DOHH2 (cell line): ENCODE results near the gene UBE2L3.

Source experiments
- H3F3A ChIP-seq: fragments of 200-600 bp; sonication (generic), shearing (Covaris generic); 2 replicates; pipeline ENCODE4 v1.6.0; 2016; ENCODE audit warnings: antibody characterized with exemption, mild to moderate bottlenecking; ENCODE audit not compliant: control insufficient read depth, insufficient read depth
- H3K27ac ChIP-seq: fragments of 200-600 bp; sonication (generic); 2 replicates; pipeline ENCODE4 v1.5.1; 2014; ENCODE audit warnings: low read depth, mild to moderate bottlenecking, low read length, moderate library complexity
- H3K27me3 ChIP-seq: fragments of 200-600 bp; sonication (generic); 2 replicates; pipeline ENCODE4 v1.6.1; 2014; ENCODE audit warnings: mild to moderate bottlenecking, low read length, mixed read lengths; ENCODE audit not compliant: control insufficient read depth
- H3K36me3 ChIP-seq: fragments of 200-600 bp; sonication (generic); 2 replicates; pipeline ENCODE4 v1.6.1; 2014; ENCODE audit warnings: mild to moderate bottlenecking, low read length, moderate library complexity, mixed read lengths; ENCODE audit not compliant: control insufficient read depth
- H3K4me1 ChIP-seq: fragments of 200-600 bp; sonication (generic); 2 replicates; pipeline ENCODE4 v1.6.1; 2014; ENCODE audit warnings: mild to moderate bottlenecking, low read length, mixed read lengths; ENCODE audit not compliant: control insufficient read depth
- H3K4me2 ChIP-seq: fragments of 200-600 bp; sonication (generic); 2 replicates; pipeline ENCODE4 v1.6.0; 2014; ENCODE audit warnings: mild to moderate bottlenecking, low read length, moderate library complexity
- H3K4me3 ChIP-seq: fragments of 200-600 bp; sonication (generic); 2 replicates; pipeline ENCODE4 v1.5.1; 2014; ENCODE audit warnings: mild to moderate bottlenecking, low read length, mixed read lengths
- H3K79me2 ChIP-seq: fragments of 200-600 bp; sonication (generic); 2 replicates; pipeline ENCODE4 v1.6.1; 2014; ENCODE audit warnings: mild to moderate bottlenecking, low read length, mixed read lengths; ENCODE audit not compliant: control insufficient read depth
- H3K9me2 ChIP-seq: fragments of 200-600 bp; sonication (generic); replicated peaks from 2 replicates; pipeline ENCODE4 v1.6.1; 2014; ENCODE audit warnings: mild to moderate bottlenecking, low read length, mixed read lengths; ENCODE audit not compliant: control insufficient read depth
- H3K9me3 ChIP-seq: fragments of 200-600 bp; sonication (generic); 2 replicates; pipeline ENCODE4 v1.6.1; 2014; ENCODE audit warnings: antibody characterized with exemption, low read length, mixed read lengths; ENCODE audit not compliant: control insufficient read depth, insufficient read depth
- H4K20me1 ChIP-seq: fragments of 200-600 bp; sonication (generic); 2 replicates; pipeline ENCODE4 v1.6.0; 2014; ENCODE audit warnings: low read depth, mild to moderate bottlenecking, antibody characterized with exemption, low read length, moderate library complexity; ENCODE audit not compliant: control insufficient read depth, insufficient read depth
- CTCF ChIP-seq: fragments of 200-600 bp; sonication (generic); IDR thresholded peaks from one replicate; pipeline ENCODE4 v1.5.1; 2014; ENCODE audit warnings: antibody characterized with exemption, mild to moderate bottlenecking, low read depth, low read length; ENCODE audit not compliant: poor library complexity, severe bottlenecking
- EZH2phosphoT487 ChIP-seq: fragments of 200-600 bp; sonication (generic); IDR thresholded peaks from 2 replicates; pipeline ENCODE4 v1.6.1; 2017; ENCODE audit warnings: borderline replicate concordance, mild to moderate bottlenecking, antibody characterized with exemption, low read length, moderate library complexity, mixed read lengths

The UBE2L3 gene

GRCh38 chr22:21621025-21621424 lies 53.5 kb downstream of the UBE2L3 start:
- Histone ChIP-seq H3K4me2 (no peak overlapping the region), H3K79me2 (peaks cover 92% of the 10 kb centered on the region), H3K4me1 (peaks cover 32% of the 10 kb centered on the region), H3F3A (peaks cover 36% of the 10 kb centered on the region), H3K27ac (no peak overlapping the region), H3K27me3 (no peaks in the 10 kb centered on the region), H3K4me3 (no peak overlapping the region), H3K36me3 (peaks cover 59% of the 10 kb centered on the region), H4K20me1 (peaks cover 6% of the 10 kb centered on the region; the same call in 1 of the 2 replicates), H3K9me2 (no peaks in the 10 kb centered on the region), H3K9me3 (no peaks in the 10 kb centered on the region)
- TF ChIP-seq CTCF, result no peak
- no peak for TF ChIP-seq EZH2phosphoT487

- H3K9me3 ChIP-seq, result no peaks in the 10 kb centered on the region
- peaks cover 93% of the 10 kb centered on the region for H3K79me2 ChIP-seq
- no peaks in the 10 kb centered on the region for H3K27me3 ChIP-seq
- H3K4me3 ChIP-seq, result no peak overlapping the region
- peaks cover 45% of the 10 kb centered on the region for H3F3A ChIP-seq
- peaks cover 32% of the 10 kb centered on the region for H3K4me1 ChIP-seq
- H4K20me1 ChIP-seq, result peaks cover 6% of the 10 kb centered on the region; the same call in 1 of the 2 replicates
- no peaks in the 10 kb centered on the region for H3K9me2 ChIP-seq
- TF ChIP-seq EZH2phosphoT487 (no peak), CTCF (no peak)
- H3K36me3 ChIP-seq, result peaks cover 67% of the 10 kb centered on the region
- no peak overlapping the region; the same call in 1 of the 2 replicates for H3K27ac ChIP-seq
- no peak overlapping the region for H3K4me2 ChIP-seq
These were observed 54.8 kb downstream of the UBE2L3 start for GRCh38 chr22:21622011-21622918.

- Histone ChIP-seq H3K4me3 (no peak overlapping the region), H3K79me2 (peaks cover 93% of the 10 kb centered on the region), H3K4me2 (no peak overlapping the region), H4K20me1 (peaks cover 6% of the 10 kb centered on the region; the same call in 1 of the 2 replicates), H3K4me1 (peaks cover 35% of the 10 kb centered on the region), H3K9me3 (no peaks in the 10 kb centered on the region), H3K9me2 (no peaks in the 10 kb centered on the region), H3K27ac (no peak overlapping the region), H3K27me3 (no peaks in the 10 kb centered on the region), H3F3A (peaks cover 46% of the 10 kb centered on the region), H3K36me3 (peaks cover 73% of the 10 kb centered on the region)
- TF ChIP-seq EZH2phosphoT487, result no peak
- no peak for TF ChIP-seq CTCF
These were observed 55.6 kb downstream of the UBE2L3 start for GRCh38 chr22:21622919-21623647.
